HCT116 (cell line): ENCODE data around the gene SLC7A5.
"Not testable (repeated sequence)": the region's sequence is repeated elsewhere in the genome, so short reads cannot be mapped to it uniquely, and the experiment has no call there.

Source experiments
- CEBPB ChIP-seq: IDR thresholded peaks from 2 replicates; pipeline ENCODE4 v1.6.1; 2012; ENCODE audit warnings: low read depth
- CTCF ChIP-seq, 3 experiments: fragments of 200-600 bp in 1 of 3; sonication (generic) in 1 of 3; IDR thresholded peaks in 2 of 3; conservative IDR thresholded peaks in 1 of 3; 2 replicates each; pipeline ENCODE4 v1.5.1; 2012 to 2017; ENCODE audit warnings: low read depth in 2 of 3, low read length in 2 of 3, antibody characterized with exemption in 1 of 3, borderline replicate concordance in 1 of 3, control low read depth in 1 of 3, mild to moderate bottlenecking in 1 of 3, mixed read lengths in 1 of 3, mixed run types in 1 of 3, moderate library complexity in 1 of 3; ENCODE audit not compliant: insufficient read depth in 1 of 3
- EZH2 ChIP-seq: fragments of 200-600 bp; sonication (generic); IDR thresholded peaks from 2 replicates; pipeline ENCODE4 v1.6.1; 2017; ENCODE audit warnings: antibody characterized with exemption, mixed run types
- EZH2phosphoT487 ChIP-seq: fragments of 200-600 bp; IDR thresholded peaks from 2 replicates; pipeline ENCODE4 v1.6.1; 2018; ENCODE audit warnings: antibody characterized with exemption, borderline replicate concordance
- RAD21 ChIP-seq: IDR thresholded peaks from 2 replicates; pipeline ENCODE4 v1.6.1; 2012; ENCODE audit warnings: low read depth, mild to moderate bottlenecking
- SIN3A ChIP-seq: IDR thresholded peaks from 2 replicates; pipeline ENCODE4 v1.6.1; 2012; ENCODE audit warnings: low read depth

GRCh38 chr16:87909203-87909935 is 40.1 kb upstream of the SLC7A5 start:
- not testable (repeated sequence) for TF ChIP-seq SIN3A, CEBPB, EZH2, EZH2phosphoT487
- TF ChIP-seq CTCF (IDR thresholded peaks at IDR 0.05 in 2 of 3, conservative IDR thresholded peaks at IDR 0.05 in 1 of 3; ENCODE audit: borderline replicate concordance in 1 of 3, insufficient read depth in 1 of 3, low read depth in 2 of 3, low read length in 2 of 3), result peak; percentile 87 to 95 (median 91)
- TF ChIP-seq RAD21, result peak; percentile 95
